ENCODE data around the gene INSIG2. TPM values are rescaled to one million over a fixed set of nuclear protein-coding genes. Genes with fewer than 3 reads are reported as not detected.

The INSIG2 gene
- total RNA-seq, 1 donor from 2014 or later = 64.2 TPM

GRCh38 chr2:118054213-118055008 lies 33.9 kb upstream of the INSIG2 start:
- TF ChIP-seq CTCF (IDR thresholded peaks at IDR 0.05) = no peak
- Histone ChIP-seq H3K4me1 (no peaks in the 10 kb centered on the region), H3K4me3 (no peak overlapping the region), H3K27me3 (no peaks in the 10 kb centered on the region), H3K27ac (no peak overlapping the region), H3K9me3 (no peaks in the 10 kb centered on the region), H3K36me3 (no peaks in the 10 kb centered on the region)
- intact Hi-C loops (cut with DNase I) = no loop called here
- DNase-seq (ENCODE audit: low spot score in 2 of 2) = no peak

GRCh38 chr2:118055512-118056164 lies 32.6 kb upstream of the INSIG2 start:
- Histone ChIP-seq H3K9me3 (no peaks in the 10 kb centered on the region), H3K27me3 (no peaks in the 10 kb centered on the region), H3K4me3 (no peak overlapping the region), H3K27ac (no peak overlapping the region), H3K4me1 (no peaks in the 10 kb centered on the region), H3K36me3 (no peaks in the 10 kb centered on the region)
- intact Hi-C loops (cut with DNase I) = no loop called here
- DNase-seq (ENCODE audit: low spot score in 2 of 2) = no peak
- TF ChIP-seq CTCF (IDR thresholded peaks at IDR 0.05) = no peak

- Histone ChIP-seq H3K4me3 (no peak overlapping the region), H3K36me3 (no peaks in the 10 kb centered on the region), H3K27me3 (no peaks in the 10 kb centered on the region), H3K27ac (no peak overlapping the region), H3K4me1 (no peaks in the 10 kb centered on the region), H3K9me3 (no peaks in the 10 kb centered on the region)
- DNase-seq (ENCODE audit: low spot score in 2 of 2) = no peak
- intact Hi-C loops (cut with DNase I) = no loop called here
- TF ChIP-seq CTCF (IDR thresholded peaks at IDR 0.05) = no peak
Measured at GRCh38 chr2:118056165-118056534, 32.1 kb upstream of the INSIG2 start.

- TF ChIP-seq CTCF (IDR thresholded peaks at IDR 0.05) = no peak
- DNase-seq (ENCODE audit: low spot score in 2 of 2) = no peak
- intact Hi-C loops (cut with DNase I) = no loop called here
- Histone ChIP-seq H3K9me3 (no peaks in the 10 kb centered on the region), H3K4me1 (no peaks in the 10 kb centered on the region), H3K4me3 (no peak overlapping the region), H3K27me3 (no peaks in the 10 kb centered on the region), H3K27ac (no peak overlapping the region), H3K36me3 (no peaks in the 10 kb centered on the region)
Measured at GRCh38 chr2:118056801-118057200, 31.5 kb upstream of the INSIG2 start.

- Histone ChIP-seq H3K27ac (no peak overlapping the region), H3K9me3 (no peaks in the 10 kb centered on the region), H3K36me3 (no peaks in the 10 kb centered on the region), H3K27me3 (no peaks in the 10 kb centered on the region), H3K4me1 (no peaks in the 10 kb centered on the region), H3K4me3 (no peak overlapping the region)
- intact Hi-C loops (cut with DNase I) = no loop called here
- DNase-seq (ENCODE audit: low spot score in 2 of 2) = no peak
- TF ChIP-seq CTCF (IDR thresholded peaks at IDR 0.05) = no peak
Measured at GRCh38 chr2:118058951-118059350, 29.3 kb upstream of the INSIG2 start.

Data from ascending aorta (tissue), 2 donors.